ENCODE data around the gene KMT5B.

- TF ChIP-seq ZBTB43 (CRISPR knock-in tag; IDR thresholded peaks at IDR 0.05): no peak
- no peak for TF ChIP-seq RELA (CRISPR knock-in tag; IDR thresholded peaks at IDR 0.05; ENCODE audit: borderline replicate concordance)
- no peak for TF ChIP-seq CTCF (IDR thresholded peaks at IDR 0.05)
- no peak for TF ChIP-seq KAT7 (CRISPR knock-in tag; IDR thresholded peaks at IDR 0.05; ENCODE audit: borderline replicate concordance)
- no peak for TF ChIP-seq MAX (CRISPR knock-in tag; IDR thresholded peaks at IDR 0.05)
- TF ChIP-seq CREM (CRISPR knock-in tag; IDR thresholded peaks at IDR 0.05): no peak
- no peak for TF ChIP-seq NFYB (CRISPR knock-in tag; conservative IDR thresholded peaks at IDR 0.05; ENCODE audit: low read depth)
- no peak for TF ChIP-seq E2F1 (CRISPR knock-in tag; IDR thresholded peaks at IDR 0.05)
- no peak for TF ChIP-seq ETV6 (CRISPR knock-in tag; IDR thresholded peaks at IDR 0.05)
Measured at GRCh38 chr11:68127714-68128681, 85.1 kb downstream of the KMT5B start.
